22Rv1 (cell line): ENCODE measurements around the gene GPR148.

Experiments
- CTCF ChIP-seq: fragments of 450-650 bp; IDR thresholded peaks from 2 replicates; pipeline ENCODE4 v1.5.1; 2017; ENCODE audit warnings: mild to moderate bottlenecking
- ZFX ChIP-seq: fragments of 450-650 bp; IDR thresholded peaks from 2 replicates; pipeline ENCODE4 v1.6.1; 2017; ENCODE audit warnings: antibody characterized with exemption, borderline replicate concordance

GRCh38 chr2:130766711-130767407 is 38.0 kb downstream of the GPR148 start:
- TF ChIP-seq CTCF (no peak), ZFX (no peak)
